ENCODE results near the gene FNDC3B. TPM values are rescaled to one million over a fixed set of nuclear protein-coding genes. Genes with fewer than 3 reads are reported as not detected.

FNDC3B gene
- total RNA-seq, 2 experiments from 2014 or later = 10.6 to 12.0 TPM

DNA sequence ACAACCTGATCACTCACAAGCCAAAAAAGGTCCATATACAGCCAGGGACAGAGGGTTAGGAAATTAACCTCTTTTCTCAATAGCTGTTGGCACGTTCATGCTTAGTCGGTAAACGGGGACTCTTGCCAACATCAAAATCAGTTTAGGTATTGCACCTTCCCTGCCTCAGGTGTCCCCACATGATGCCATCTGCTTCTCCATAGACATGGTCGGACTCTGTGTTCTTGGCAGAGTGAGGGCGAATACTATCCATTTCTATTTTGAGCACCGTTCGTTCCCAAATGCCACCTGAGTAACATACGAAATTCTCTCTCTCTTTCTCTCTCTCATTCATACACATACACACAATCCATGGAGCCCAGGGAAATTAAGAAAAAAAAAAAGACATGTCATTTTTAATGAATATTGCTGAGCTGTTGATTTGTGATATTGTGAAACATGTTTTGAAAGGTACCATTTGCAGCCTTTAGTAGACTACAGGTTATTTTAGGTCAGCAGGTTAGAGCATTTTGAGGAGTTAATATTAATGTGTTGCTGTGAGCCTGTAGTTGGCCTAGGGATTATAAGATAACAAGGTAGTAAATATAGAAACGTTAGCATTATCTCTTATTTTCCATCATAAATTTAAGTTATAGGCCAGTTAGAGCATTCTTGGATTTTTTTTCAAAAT, 330.3 kb downstream of the FNDC3B start:
- H3K4me1 Mint-ChIP-seq (ENCODE audit: low read depth) = no peaks in the 10 kb centered on the region
- ATAC-seq = no peak
- CTCF ChIA-PET = interaction anchor here (0.7 to 1.2 kb wide), 3 partner anchors 9 to 299 kb away, joined by 3 read pairs; no protein-coding TSS in a partner anchor
- H3K27me3 Mint-ChIP-seq = no peaks in the 10 kb centered on the region
- no peak for DNase-seq
- no peak overlapping the region for H3K27ac Mint-ChIP-seq
- no peak overlapping the region for H3K4me3 Mint-ChIP-seq
- POLR2A ChIA-PET = interaction anchor here (0.6 to 0.7 kb wide), 2 partner anchors 42 to 758 kb away, joined by 3 read pairs; no protein-coding TSS in a partner anchor
- H3K36me3 Mint-ChIP-seq (ENCODE audit: low read depth) = no peaks in the 10 kb centered on the region
- no peaks in the 10 kb centered on the region for H3K9me3 Mint-ChIP-seq
- TF ChIP-seq, protein P1, sequence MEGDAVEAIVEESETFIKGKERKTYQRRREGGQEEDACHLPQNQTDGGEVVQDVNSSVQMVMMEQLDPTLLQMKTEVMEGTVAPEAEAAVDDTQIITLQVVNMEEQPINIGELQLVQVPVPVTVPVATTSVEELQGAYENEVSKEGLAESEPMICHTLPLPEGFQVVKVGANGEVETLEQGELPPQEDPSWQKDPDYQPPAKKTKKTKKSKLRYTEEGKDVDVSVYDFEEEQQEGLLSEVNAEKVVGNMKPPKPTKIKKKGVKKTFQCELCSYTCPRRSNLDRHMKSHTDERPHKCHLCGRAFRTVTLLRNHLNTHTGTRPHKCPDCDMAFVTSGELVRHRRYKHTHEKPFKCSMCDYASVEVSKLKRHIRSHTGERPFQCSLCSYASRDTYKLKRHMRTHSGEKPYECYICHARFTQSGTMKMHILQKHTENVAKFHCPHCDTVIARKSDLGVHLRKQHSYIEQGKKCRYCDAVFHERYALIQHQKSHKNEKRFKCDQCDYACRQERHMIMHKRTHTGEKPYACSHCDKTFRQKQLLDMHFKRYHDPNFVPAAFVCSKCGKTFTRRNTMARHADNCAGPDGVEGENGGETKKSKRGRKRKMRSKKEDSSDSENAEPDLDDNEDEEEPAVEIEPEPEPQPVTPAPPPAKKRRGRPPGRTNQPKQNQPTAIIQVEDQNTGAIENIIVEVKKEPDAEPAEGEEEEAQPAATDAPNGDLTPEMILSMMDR (IDR thresholded peaks at IDR 0.05) = no peak
- intact Hi-C loops (cut with micrococcal nuclease) = no loop called here

DNA sequence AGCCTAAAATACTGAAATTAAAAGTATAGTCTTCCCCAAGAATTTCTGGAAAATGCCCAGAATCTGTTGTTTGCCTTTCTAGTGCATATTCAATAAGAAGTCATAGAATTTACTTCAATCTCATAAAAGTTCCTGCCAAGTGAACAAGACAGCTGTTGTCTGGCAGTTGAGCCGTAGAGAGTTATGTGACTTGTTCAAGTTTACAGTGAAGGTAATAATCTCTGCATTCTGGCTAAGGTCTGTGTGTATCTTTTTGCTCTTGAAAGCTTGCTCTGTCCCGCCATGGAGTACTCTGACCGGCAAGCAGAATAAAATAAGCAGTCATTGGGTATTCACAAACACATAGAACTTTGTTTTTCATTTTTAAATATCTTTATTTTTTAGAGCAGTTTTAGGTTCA, 331.0 kb downstream of the FNDC3B start:
- intact Hi-C loops (cut with micrococcal nuclease) = no loop called here
- ATAC-seq (no peak), DNase-seq (no peak)
- no peak overlapping the region for H3K27ac Mint-ChIP-seq
- no peaks in the 10 kb centered on the region for H3K27me3 Mint-ChIP-seq
- H3K4me3 Mint-ChIP-seq = no peak overlapping the region
- TF ChIP-seq, protein P1 (IDR thresholded peaks at IDR 0.05) = no peak
- H3K36me3 Mint-ChIP-seq (ENCODE audit: low read depth) = no peaks in the 10 kb centered on the region
- no peaks in the 10 kb centered on the region for H3K9me3 Mint-ChIP-seq
- no peaks in the 10 kb centered on the region for H3K4me1 Mint-ChIP-seq (ENCODE audit: low read depth)
- ChIA-PET CTCF (interaction anchor here (0.7 to 1.2 kb wide), 4 partner anchors 9 to 296 kb away, joined by 3 to 4 read pairs (median 3); no protein-coding TSS in a partner anchor), POLR2A (interaction anchor here (0.6 to 0.7 kb wide), 2 partner anchors 43 to 759 kb away, joined by 3 read pairs; no protein-coding TSS in a partner anchor)

DNA sequence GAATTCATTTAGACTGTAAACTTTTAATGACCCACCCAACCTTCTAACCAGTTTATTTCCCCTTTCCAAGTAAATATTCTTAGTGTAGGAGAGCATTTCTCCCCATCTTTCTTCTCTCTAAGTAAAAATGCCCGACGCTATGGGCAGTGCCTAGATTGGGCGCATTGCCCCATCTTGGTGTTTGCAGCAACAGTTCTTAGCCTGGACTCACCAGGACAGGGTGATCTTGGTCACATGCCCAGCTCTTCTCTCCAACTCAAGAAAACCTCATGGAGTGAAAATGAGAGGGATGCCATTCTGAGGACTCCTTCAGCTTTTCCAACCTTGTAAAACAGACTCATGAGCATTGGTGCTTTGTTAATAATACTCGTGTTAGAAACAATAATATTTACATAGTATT, 332.2 kb downstream of the FNDC3B start:
- no peaks in the 10 kb centered on the region for H3K4me1 Mint-ChIP-seq (ENCODE audit: low read depth)
- ChIA-PET CTCF (interaction anchor here (1.0 kb wide), 1 partner anchor 39 kb away, joined by 3 read pairs; no protein-coding TSS in a partner anchor), POLR2A (no interaction called here)
- DNase-seq (no peak), ATAC-seq (no peak)
- no peaks in the 10 kb centered on the region for H3K9me3 Mint-ChIP-seq
- H3K27me3 Mint-ChIP-seq = no peaks in the 10 kb centered on the region
- intact Hi-C loops (cut with micrococcal nuclease) = no loop called here
- TF ChIP-seq, protein P1 (IDR thresholded peaks at IDR 0.05) = no peak
- no peak overlapping the region for H3K4me3 Mint-ChIP-seq
- peaks cover 4% of the 10 kb centered on the region for H3K36me3 Mint-ChIP-seq (ENCODE audit: low read depth)
- no peak overlapping the region for H3K27ac Mint-ChIP-seq

DNA sequence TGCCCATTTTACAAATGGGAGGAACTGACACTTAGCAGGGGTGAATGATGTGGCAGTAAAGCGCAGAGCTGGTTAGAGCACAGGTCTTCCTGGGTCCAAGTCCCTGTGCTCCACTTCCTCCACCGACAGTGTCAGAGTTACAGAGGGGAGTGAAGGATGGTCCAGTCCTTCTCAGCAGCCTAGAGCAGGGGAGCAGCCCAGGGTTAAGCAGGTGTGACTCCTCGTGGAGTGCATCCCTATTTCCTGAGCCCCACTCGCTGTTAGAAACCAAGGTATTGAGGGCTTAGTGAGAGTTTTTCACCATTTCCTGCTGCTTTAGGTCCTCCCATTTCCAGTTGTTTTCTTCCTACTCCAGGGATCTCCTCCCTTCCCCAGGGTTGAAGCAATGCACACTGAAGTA, 333.5 kb downstream of the FNDC3B start:
- ChIA-PET CTCF (interaction anchor here (1.3 kb wide), 1 partner anchor 31 kb away, joined by 3 read pairs; no protein-coding TSS in a partner anchor), POLR2A (no interaction called here)
- TF ChIP-seq, protein P1 (IDR thresholded peaks at IDR 0.05) = no peak
- DNase-seq (no peak), ATAC-seq (no peak)
- no peaks in the 10 kb centered on the region for H3K4me1 Mint-ChIP-seq (ENCODE audit: low read depth)
- H3K27ac Mint-ChIP-seq = no peak overlapping the region
- H3K4me3 Mint-ChIP-seq = no peak overlapping the region
- H3K36me3 Mint-ChIP-seq (ENCODE audit: low read depth) = peaks cover 13% of the 10 kb centered on the region
- no peaks in the 10 kb centered on the region for H3K27me3 Mint-ChIP-seq
- intact Hi-C loops (cut with micrococcal nuclease) = no loop called here
- H3K9me3 Mint-ChIP-seq = no peaks in the 10 kb centered on the region

DNA sequence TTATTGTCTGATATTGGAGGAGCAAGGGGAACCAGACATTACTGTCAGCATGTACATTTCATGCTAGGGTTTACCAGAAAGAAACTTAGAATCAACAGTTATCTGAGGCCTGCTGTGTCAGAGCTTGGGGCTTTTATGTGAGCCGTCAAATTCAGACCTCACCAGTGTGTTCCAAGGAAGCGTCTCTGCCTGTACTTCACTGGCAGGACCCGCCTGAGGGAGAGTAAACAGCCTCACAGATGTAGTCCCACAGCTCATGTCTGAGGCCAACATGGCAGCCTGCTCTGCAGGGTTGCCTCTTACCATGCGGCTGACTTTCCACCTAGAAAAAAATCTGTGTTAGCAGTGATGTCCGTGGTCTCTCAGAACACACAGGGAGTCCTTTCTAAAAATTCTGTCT, 334.5 kb downstream of the FNDC3B start:
- H3K27me3 Mint-ChIP-seq = no peaks in the 10 kb centered on the region
- H3K4me1 Mint-ChIP-seq (ENCODE audit: low read depth) = no peaks in the 10 kb centered on the region
- POLR2A ChIA-PET = no interaction called here
- ATAC-seq = no peak
- intact Hi-C loops (cut with micrococcal nuclease) = no loop called here
- CTCF ChIA-PET = interaction anchor here (1.3 kb wide), 1 partner anchor 32 kb away, joined by 3 read pairs; no protein-coding TSS in a partner anchor
- peaks cover 23% of the 10 kb centered on the region for H3K36me3 Mint-ChIP-seq (ENCODE audit: low read depth)
- peaks cover 2% of the 10 kb centered on the region for H3K9me3 Mint-ChIP-seq
- TF ChIP-seq, protein P1 (IDR thresholded peaks at IDR 0.05) = no peak
- H3K4me3 Mint-ChIP-seq = no peak overlapping the region
- no peak overlapping the region for H3K27ac Mint-ChIP-seq
- DNase-seq = no peak

Data from activated CD8-positive, alpha-beta T cell treated with anti-CD3 and anti-CD28 coated beads for 36 hours (primary cell).